PC-3 (cell line): ENCODE data around the gene RFTN1. TPM values are rescaled to one million over a fixed set of nuclear protein-coding genes. Genes with fewer than 3 reads are reported as not detected.

ENCODE experiments used
- ATAC-seq: fragments of 200-7000 bp; cut with Tn5 transposase; 2 replicates; pipeline ENCODE4 v1.9.1; 2020; ENCODE audit warnings: mild to moderate bottlenecking, moderate library complexity
- BruUV-seq: library from RNA; stranded (reverse); fragments of 400-500 nt; replicated peaks from 2 replicates; lab custom pipeline; 2021; lab: Mats Ljungman, UMichigan
- CTCF ChIA-PET: fragments of 300-600 bp; sonication (Branson Sonifier 250); formaldehyde crosslinking; loops from one replicate; lab custom pipeline; 2022; ENCODE audit warnings: antibody characterized with exemption; lab: Charles Lee
- POLR2A ChIA-PET: fragments of 300-600 bp; sonication (Branson Sonifier 250); formaldehyde crosslinking; loops from one replicate; lab custom pipeline; 2022; ENCODE audit warnings: antibody characterized with exemption; ENCODE audit not compliant: unreplicated experiment; lab: Charles Lee
- DNase-seq: peaks from one replicate; pipeline ENCODE4 v3.0.0-alpha.2; 2015
- H2AFZ ChIP-seq: fragments of 300-600 bp; sonication (generic); 2 replicates; pipeline ENCODE4 v1.6.0; 2016; ENCODE audit warnings: antibody characterized with exemption, low read length
- H3F3A ChIP-seq: fragments of 300-600 bp; sonication (generic); one replicate; pipeline ENCODE4 v1.6.0; 2017; ENCODE audit warnings: antibody characterized with exemption, low read length, control low read depth, mild to moderate bottlenecking; ENCODE audit not compliant: unreplicated experiment
- H3K27ac ChIP-seq: fragments of 300-600 bp; sonication (generic); 2 replicates; pipeline ENCODE4 v1.5.1; 2016; ENCODE audit warnings: mild to moderate bottlenecking, low read length
- H3K27me3 ChIP-seq: fragments of 300-600 bp; sonication (generic); 2 replicates; pipeline ENCODE4 v1.6.1; 2016; ENCODE audit warnings: low read length, mixed read lengths
- H3K36me3 ChIP-seq: fragments of 300-600 bp; sonication (generic); 2 replicates; pipeline ENCODE4 v1.6.1; 2016; ENCODE audit warnings: low read depth, mixed run types, low read length, mixed read lengths
- H3K4me1 ChIP-seq: fragments of 300-600 bp; sonication (generic); 2 replicates; pipeline ENCODE4 v1.5.1; 2016; ENCODE audit warnings: low read length; ENCODE audit not compliant: insufficient read depth
- H3K4me2 ChIP-seq: fragments of 300-600 bp; sonication (generic); 2 replicates; pipeline ENCODE4 v1.6.0; 2016; ENCODE audit warnings: low read length
- H3K4me3 ChIP-seq: fragments of 300-600 bp; sonication (generic); 2 replicates; pipeline ENCODE4 v1.5.1; 2016; ENCODE audit warnings: mild to moderate bottlenecking, low read length, mixed read lengths
- H3K79me2 ChIP-seq: fragments of 300-600 bp; sonication (generic); 2 replicates; pipeline ENCODE4 v1.6.1; 2017; ENCODE audit warnings: low read length, mixed read lengths
- H3K9ac ChIP-seq: fragments of 300-600 bp; sonication (generic); 2 replicates; pipeline ENCODE4 v1.6.0; 2016; ENCODE audit warnings: mild to moderate bottlenecking, low read length
- H3K9me2 ChIP-seq: fragments of 300-600 bp; sonication (generic); replicated peaks from 2 replicates; pipeline ENCODE4 v1.6.1; 2016; ENCODE audit warnings: mixed run types, low read length, mixed read lengths
- H3K9me3 ChIP-seq: fragments of 300-600 bp; sonication (generic); 2 replicates; pipeline ENCODE4 v1.6.1; 2016; ENCODE audit warnings: low read length, mixed read lengths
- H4K20me1 ChIP-seq: fragments of 300-600 bp; sonication (generic); 2 replicates; pipeline ENCODE4 v1.6.1; 2016; ENCODE audit warnings: low read length, mixed read lengths
- CTCF ChIP-seq: fragments of 300-600 bp; sonication (generic); conservative IDR thresholded peaks from 2 replicates; pipeline ENCODE4 v1.5.1; 2017; ENCODE audit warnings: antibody characterized with exemption, low read depth, mild to moderate bottlenecking, low read length
- EZH2 ChIP-seq: fragments of 300-600 bp; sonication (generic); IDR thresholded peaks from one replicate; pipeline ENCODE4 v1.6.1; 2017; ENCODE audit warnings: antibody characterized with exemption, mild to moderate bottlenecking, low read length; ENCODE audit not compliant: unreplicated experiment
- EZH2phosphoT487 ChIP-seq: fragments of 300-600 bp; sonication (generic); IDR thresholded peaks from 2 replicates; pipeline ENCODE4 v1.6.1; 2018; ENCODE audit warnings: mild to moderate bottlenecking, antibody characterized with exemption, low read length, borderline replicate concordance
- intact Hi-C: fragments of 100-400 bp; cut with micrococcal nuclease; formaldehyde crosslinking; loops from 2 replicates; pipeline ENCODE4 v1.9.0; 2023
- total RNA-seq: library from RNA; depleted of rRNA; stranded (reverse); fragments of >200 nt; gene quantifications from 2 replicates; pipeline ENCODE4 v1.2.3, GENCODE V29; 2014

RFTN1 gene
- total RNA-seq, 1 experiment from 2014 or later, result 9.7 TPM

GRCh38 chr3:16470590-16470989, 42.9 kb downstream of the RFTN1 start:
- CTCF ChIA-PET, result no interaction called here
- no peak overlapping the region for H3K27ac ChIP-seq

GRCh38 chr3:16468336-16469098, 45.0 kb downstream of the RFTN1 start:
- intact Hi-C loops, result no loop called here
- no peak overlapping the region for H3K9ac ChIP-seq
- ChIA-PET CTCF (no interaction called here), POLR2A (no interaction called here)
- no peaks in the 10 kb centered on the region for H3F3A ChIP-seq
- H4K20me1 ChIP-seq, result no peaks in the 10 kb centered on the region
- no peaks in the 10 kb centered on the region for H3K27me3 ChIP-seq
- DNase-seq, result no peak
- no peaks in the 10 kb centered on the region for H3K9me2 ChIP-seq
- ATAC-seq, result no peak
- no peaks in the 10 kb centered on the region for H3K4me1 ChIP-seq
- H3K4me3 ChIP-seq, result no peak overlapping the region
- TF ChIP-seq EZH2phosphoT487, result no peak
- no peak for TF ChIP-seq EZH2
- no peak for TF ChIP-seq CTCF
- H3K4me2 ChIP-seq, result no peak overlapping the region
- no peaks in the 10 kb centered on the region for H3K79me2 ChIP-seq
- H2AFZ ChIP-seq, result no peak overlapping the region
- no TSS peak for BruUV-seq
- H3K9me3 ChIP-seq, result peaks cover 5% of the 10 kb centered on the region; the same call in 1 of the 2 replicates
- H3K36me3 ChIP-seq, result no peaks in the 10 kb centered on the region
- H3K27ac ChIP-seq, result no peak overlapping the region

More at GRCh38 chr3:16470590-16470989, 42.9 kb downstream of the RFTN1 start:
- H3K79me2 ChIP-seq, result no peaks in the 10 kb centered on the region
- no peak overlapping the region for H3K4me3 ChIP-seq
- H3K9me3 ChIP-seq, result peaks cover 5% of the 10 kb centered on the region; the same call in 1 of the 2 replicates
- POLR2A ChIA-PET, result no interaction called here
- no peaks in the 10 kb centered on the region for H3F3A ChIP-seq
- TF ChIP-seq EZH2 (no peak), EZH2phosphoT487 (no peak), CTCF (no peak)
- no peaks in the 10 kb centered on the region for H4K20me1 ChIP-seq
- ATAC-seq, result no peak
- no peaks in the 10 kb centered on the region for H3K9me2 ChIP-seq
- H2AFZ ChIP-seq, result no peak overlapping the region
- no peaks in the 10 kb centered on the region for H3K4me1 ChIP-seq
- H3K4me2 ChIP-seq, result no peak overlapping the region
- H3K9ac ChIP-seq, result no peak overlapping the region
- no peak for DNase-seq
- no peaks in the 10 kb centered on the region for H3K36me3 ChIP-seq
- no TSS peak for BruUV-seq
- H3K27me3 ChIP-seq, result no peaks in the 10 kb centered on the region
- intact Hi-C loops, result no loop called here

GRCh38 chr3:16468002-16468335, 45.5 kb downstream of the RFTN1 start:
- H3K27ac ChIP-seq, result no peak overlapping the region
- peaks cover 5% of the 10 kb centered on the region; the same call in 1 of the 2 replicates for H3K9me3 ChIP-seq
- no peaks in the 10 kb centered on the region for H3F3A ChIP-seq
- H3K4me3 ChIP-seq, result no peak overlapping the region
- H3K79me2 ChIP-seq, result no peaks in the 10 kb centered on the region
- TF ChIP-seq EZH2 (no peak), CTCF (no peak), EZH2phosphoT487 (no peak)
- ChIA-PET CTCF (no interaction called here), POLR2A (no interaction called here)
- no peaks in the 10 kb centered on the region for H3K36me3 ChIP-seq
- DNase-seq (no peak), ATAC-seq (no peak)
- no peaks in the 10 kb centered on the region for H3K9me2 ChIP-seq
- no peaks in the 10 kb centered on the region for H3K27me3 ChIP-seq
- no peaks in the 10 kb centered on the region for H3K4me1 ChIP-seq
- intact Hi-C loops, result no loop called here
- no peak overlapping the region for H3K4me2 ChIP-seq
- no peak overlapping the region for H3K9ac ChIP-seq
- H2AFZ ChIP-seq, result no peak overlapping the region
- no peaks in the 10 kb centered on the region for H4K20me1 ChIP-seq
- no TSS peak for BruUV-seq
